OCI-LY1 (cell line): ENCODE results near the gene SMIM3.

Experiments used
- H2AFZ ChIP-seq: fragments of 200-600 bp; sonication (generic), shearing (Covaris generic); 2 replicates; pipeline ENCODE4 v1.6.0; 2014; ENCODE audit warnings: antibody characterized with exemption, mild to moderate bottlenecking, low read length
- H3F3A ChIP-seq: fragments of 200-600 bp; sonication (generic), shearing (Covaris generic); 2 replicates; pipeline ENCODE4 v1.6.0; 2014; ENCODE audit warnings: mild to moderate bottlenecking, antibody characterized with exemption, low read length, moderate library complexity; ENCODE audit not compliant: insufficient read depth
- H3K27ac ChIP-seq: fragments of 200-600 bp; sonication (generic); 2 replicates; pipeline ENCODE4 v1.5.1; 2014; ENCODE audit warnings: low read length, mixed run types, mild to moderate bottlenecking, low read depth; ENCODE audit not compliant: poor library complexity, severe bottlenecking
- H3K27me3 ChIP-seq: fragments of 200-600 bp; sonication (generic); 2 replicates; pipeline ENCODE4 v1.6.0; 2014; ENCODE audit warnings: antibody characterized with exemption, mild to moderate bottlenecking, low read length, moderate library complexity; ENCODE audit not compliant: insufficient read depth
- H3K36me3 ChIP-seq: fragments of 200-600 bp; sonication (generic); 2 replicates; pipeline ENCODE4 v1.6.1; 2014; ENCODE audit warnings: mild to moderate bottlenecking, antibody characterized with exemption, low read length, moderate library complexity, mixed read lengths; ENCODE audit not compliant: insufficient read depth
- H3K4me1 ChIP-seq: fragments of 200-600 bp; sonication (generic); 2 replicates; pipeline ENCODE4 v1.5.1; 2014; ENCODE audit warnings: mild to moderate bottlenecking, low read length, moderate library complexity; ENCODE audit not compliant: insufficient read depth, severe bottlenecking
- H3K4me2 ChIP-seq: fragments of 200-600 bp; sonication (generic), shearing (Covaris generic); 2 replicates; pipeline ENCODE4 v1.6.1; 2014; ENCODE audit warnings: low read length
- H3K4me3 ChIP-seq: fragments of 200-600 bp; sonication (generic); 2 replicates; pipeline ENCODE4 v1.5.1; 2014; ENCODE audit warnings: low read length, low read depth, mild to moderate bottlenecking, mixed read lengths; ENCODE audit not compliant: poor library complexity, severe bottlenecking
- H3K79me2 ChIP-seq: fragments of 200-600 bp; shearing (Covaris generic); 2 replicates; pipeline ENCODE4 v1.6.1; 2016; ENCODE audit warnings: mixed run types, low read length, mixed read lengths; ENCODE audit not compliant: insufficient read depth
- H3K9ac ChIP-seq: fragments of 200-600 bp; sonication (generic), shearing (Covaris generic); 2 replicates; pipeline ENCODE4 v1.6.1; 2014; ENCODE audit warnings: mild to moderate bottlenecking, low read length, mixed read lengths
- H3K9me2 ChIP-seq: fragments of 200-600 bp; sonication (generic), shearing (Covaris generic); 2 replicates; pipeline ENCODE4 v1.6.1; 2014; ENCODE audit warnings: low read depth, mild to moderate bottlenecking, low read length, mixed read lengths
- H3K9me3 ChIP-seq: fragments of 200-600 bp; shearing (Covaris generic); 2 replicates; pipeline ENCODE4 v1.6.1; 2014; ENCODE audit warnings: low read length, mixed read lengths
- H4K20me1 ChIP-seq: fragments of 200-600 bp; sonication (generic), shearing (Covaris generic); 2 replicates; pipeline ENCODE4 v1.6.0; 2016; ENCODE audit warnings: mild to moderate bottlenecking, low read length; ENCODE audit not compliant: insufficient read depth
- EZH2 ChIP-seq: fragments of 200-600 bp; sonication (generic), shearing (Covaris generic); IDR thresholded peaks from 2 replicates; pipeline ENCODE4 v1.8.0; 2017; ENCODE audit warnings: borderline replicate concordance, mixed run types, mild to moderate bottlenecking, antibody characterized with exemption, low read length, moderate library complexity, mixed read lengths
- TF ChIP-seq, protein P1 (sequence below): fragments of 200-600 bp; sonication (generic), shearing (Covaris generic); IDR thresholded peaks from 2 replicates; pipeline ENCODE4 v1.5.1; 2017; ENCODE audit warnings: mild to moderate bottlenecking, antibody characterized with exemption, low read length, moderate library complexity, mixed read lengths

Gene SMIM3

DNA sequence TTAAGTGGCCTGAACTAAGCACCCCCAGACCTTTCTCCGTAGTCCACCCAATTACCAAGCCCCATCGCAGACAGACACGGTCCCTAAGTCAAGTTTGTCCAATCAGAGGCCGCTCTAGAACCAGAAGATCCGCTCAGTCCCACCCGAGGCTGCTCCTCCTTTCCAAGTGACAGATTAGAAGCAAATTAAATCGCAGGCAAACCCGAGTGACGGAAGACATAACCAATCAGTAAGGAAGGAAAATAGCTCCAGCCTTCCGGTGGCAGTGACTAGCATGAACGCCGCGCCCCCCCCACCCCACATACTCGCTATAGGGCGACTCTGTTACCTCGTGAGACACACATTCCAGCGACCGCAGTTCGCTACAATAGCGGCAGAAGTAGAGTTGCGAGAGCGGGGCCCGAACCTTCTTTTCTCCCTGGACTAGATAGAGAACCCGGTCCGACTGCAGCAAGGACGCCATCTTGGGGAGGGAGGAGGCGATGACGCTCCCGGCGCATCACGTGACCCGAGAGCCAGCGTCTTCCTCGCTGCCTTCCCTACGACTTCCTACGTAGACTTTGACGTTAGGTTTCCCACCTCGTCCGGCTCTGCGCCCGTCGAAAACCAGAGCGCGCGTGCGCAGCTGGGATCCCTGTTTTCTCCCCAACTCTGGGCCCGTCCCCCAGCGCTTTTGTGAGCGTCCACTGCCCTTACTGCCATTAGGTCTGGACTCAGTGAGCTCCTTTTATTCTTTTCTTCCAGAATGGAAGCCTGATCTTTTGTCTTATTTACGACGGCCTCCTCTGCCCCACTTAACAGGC is 19.8 kb upstream of the SMIM3 start, which contains the start of gene DCTN4:
Gene DCTN4, minus strand, starts transcription at position 487 of the 803 bp plus-strand sequence. Its CDS starts 24 bp downstream, at position 463.
- Histone ChIP-seq H4K20me1 (no peaks in the 10 kb centered on the region), H3K79me2 (peaks cover 20% of the 10 kb centered on the region), H3F3A (no peaks in the 10 kb centered on the region), H3K9me3 (no peaks in the 10 kb centered on the region), H3K9ac (peak within 1 kb of the TSS; percentile 85), H3K27ac (peak within 1 kb of the TSS; percentile 84), H3K9me2 (no peaks in the 10 kb centered on the region), H3K4me3 (peak within 1 kb of the TSS; percentile 79), H3K4me1 (peaks cover 18% of the 10 kb centered on the region), H2AFZ (peak within 1 kb of the TSS; percentile 53), H3K4me2 (peak within 1 kb of the TSS; percentile 75), H3K36me3 (peaks cover 29% of the 10 kb centered on the region), H3K27me3 (no peaks in the 10 kb centered on the region)
- TF ChIP-seq EZH2: no peak
- TF ChIP-seq, protein P1, sequence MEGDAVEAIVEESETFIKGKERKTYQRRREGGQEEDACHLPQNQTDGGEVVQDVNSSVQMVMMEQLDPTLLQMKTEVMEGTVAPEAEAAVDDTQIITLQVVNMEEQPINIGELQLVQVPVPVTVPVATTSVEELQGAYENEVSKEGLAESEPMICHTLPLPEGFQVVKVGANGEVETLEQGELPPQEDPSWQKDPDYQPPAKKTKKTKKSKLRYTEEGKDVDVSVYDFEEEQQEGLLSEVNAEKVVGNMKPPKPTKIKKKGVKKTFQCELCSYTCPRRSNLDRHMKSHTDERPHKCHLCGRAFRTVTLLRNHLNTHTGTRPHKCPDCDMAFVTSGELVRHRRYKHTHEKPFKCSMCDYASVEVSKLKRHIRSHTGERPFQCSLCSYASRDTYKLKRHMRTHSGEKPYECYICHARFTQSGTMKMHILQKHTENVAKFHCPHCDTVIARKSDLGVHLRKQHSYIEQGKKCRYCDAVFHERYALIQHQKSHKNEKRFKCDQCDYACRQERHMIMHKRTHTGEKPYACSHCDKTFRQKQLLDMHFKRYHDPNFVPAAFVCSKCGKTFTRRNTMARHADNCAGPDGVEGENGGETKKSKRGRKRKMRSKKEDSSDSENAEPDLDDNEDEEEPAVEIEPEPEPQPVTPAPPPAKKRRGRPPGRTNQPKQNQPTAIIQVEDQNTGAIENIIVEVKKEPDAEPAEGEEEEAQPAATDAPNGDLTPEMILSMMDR: no peak

DNA sequence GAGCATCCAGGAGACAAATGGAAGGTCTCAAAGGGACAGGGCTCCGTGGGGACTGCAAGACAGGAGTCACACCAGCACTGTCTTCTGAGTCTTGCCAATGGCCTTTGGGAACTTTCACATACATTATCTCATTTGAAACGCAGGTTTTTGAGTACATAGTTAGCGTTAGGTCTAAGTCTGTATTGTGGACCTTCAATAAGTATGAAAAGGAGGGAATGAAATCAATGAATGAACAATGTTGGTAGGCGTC is 19.3 kb upstream of the SMIM3 start:
- Histone ChIP-seq H3K27me3 (no peaks in the 10 kb centered on the region), H3K9me3 (no peaks in the 10 kb centered on the region), H3K4me3 (peak overlapping the region; percentile 79), H4K20me1 (no peaks in the 10 kb centered on the region), H3K4me1 (peaks cover 18% of the 10 kb centered on the region), H3K4me2 (peak overlapping the region; percentile 75), H3K79me2 (peaks cover 20% of the 10 kb centered on the region), H3K36me3 (peaks cover 23% of the 10 kb centered on the region), H3K9me2 (no peaks in the 10 kb centered on the region), H2AFZ (peak overlapping the region; percentile 53), H3K27ac (peak overlapping the region; percentile 84), H3K9ac (peak overlapping the region; percentile 85), H3F3A (no peaks in the 10 kb centered on the region)
- no peak for TF ChIP-seq EZH2
- TF ChIP-seq, protein P1: no peak

DNA sequence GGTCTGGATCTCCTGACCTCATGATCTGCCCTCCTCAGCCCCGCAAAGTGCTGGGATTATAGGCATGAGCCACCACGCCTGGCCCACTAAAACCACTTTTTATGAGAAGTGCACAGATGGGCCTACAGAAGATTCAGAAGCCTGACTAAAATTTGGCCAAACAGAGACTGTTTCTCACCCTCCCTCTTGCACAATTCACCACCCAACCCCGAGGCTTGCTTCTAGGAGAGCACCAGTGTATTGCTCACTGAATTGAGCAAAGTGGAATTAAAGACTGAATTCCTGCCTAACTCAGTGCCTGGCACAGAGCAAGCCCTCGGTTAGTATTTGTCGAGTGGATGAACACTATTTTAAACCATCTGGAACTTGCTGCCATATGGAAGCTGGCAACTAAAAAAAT is 16.3 kb upstream of the SMIM3 start:
- Histone ChIP-seq H2AFZ (no peak overlapping the region), H3K4me2 (no peak overlapping the region), H3K9ac (no peak overlapping the region)

More for the DNA sequence above, 16.3 kb upstream of the SMIM3 start:
- no peaks in the 10 kb centered on the region; the same call in 1 of the 2 replicates for H3K36me3 ChIP-seq
- H3K4me3 ChIP-seq: no peak overlapping the region
- no peaks in the 10 kb centered on the region for H3K27me3 ChIP-seq
- no peak overlapping the region for H3K27ac ChIP-seq
- no peaks in the 10 kb centered on the region for H3K9me3 ChIP-seq
- no peaks in the 10 kb centered on the region for H3K9me2 ChIP-seq
- H4K20me1 ChIP-seq: no peaks in the 10 kb centered on the region
- no peak for TF ChIP-seq EZH2
- TF ChIP-seq, protein P1: no peak
- H3K4me1 ChIP-seq: peaks cover 14% of the 10 kb centered on the region
- peaks cover 9% of the 10 kb centered on the region for H3K79me2 ChIP-seq
- no peaks in the 10 kb centered on the region for H3F3A ChIP-seq
